Choroid plexus epithelial cell (primary cell): ENCODE data around the gene CSGALNACT2.

Source experiments
- DNase-seq: peaks from one replicate; pipeline ENCODE4 v3.0.0-alpha.2; 2010; ENCODE audit warnings: low read depth
- H3K4me3 ChIP-seq: 2 replicates; pipeline ENCODE4 v1.5.1; 2011; ENCODE audit warnings: low read depth, mild to moderate bottlenecking, control low read depth, low read length, moderate library complexity
- TF ChIP-seq, protein P1 (sequence below): conservative IDR thresholded peaks from 2 replicates; pipeline ENCODE4 v1.5.1; 2011; ENCODE audit warnings: low read depth, mild to moderate bottlenecking, control low read depth, inconsistent platforms, low read length, moderate library complexity

CSGALNACT2 gene

DNA sequence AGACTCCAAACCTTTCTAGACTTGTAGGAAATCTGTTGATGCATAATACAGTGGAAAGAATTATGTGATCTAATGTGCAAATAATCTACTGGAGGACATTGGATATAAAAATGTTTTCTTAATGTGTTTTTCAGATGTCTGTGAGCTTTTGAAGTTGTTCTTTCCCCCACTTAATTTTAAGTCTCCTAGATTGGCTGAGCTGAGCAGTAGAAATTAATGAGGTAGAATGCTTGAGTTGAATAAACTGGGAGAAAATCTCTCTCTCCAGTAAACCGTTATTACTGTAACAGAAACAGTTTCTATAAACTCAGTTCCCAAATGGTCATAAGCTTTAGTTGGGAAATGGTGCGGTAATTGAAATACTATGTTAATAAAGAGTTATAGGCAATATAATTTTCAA is 15.7 kb downstream of the CSGALNACT2 start:
- no peak for DNase-seq
- no peak overlapping the region for H3K4me3 ChIP-seq
- TF ChIP-seq, protein P1, sequence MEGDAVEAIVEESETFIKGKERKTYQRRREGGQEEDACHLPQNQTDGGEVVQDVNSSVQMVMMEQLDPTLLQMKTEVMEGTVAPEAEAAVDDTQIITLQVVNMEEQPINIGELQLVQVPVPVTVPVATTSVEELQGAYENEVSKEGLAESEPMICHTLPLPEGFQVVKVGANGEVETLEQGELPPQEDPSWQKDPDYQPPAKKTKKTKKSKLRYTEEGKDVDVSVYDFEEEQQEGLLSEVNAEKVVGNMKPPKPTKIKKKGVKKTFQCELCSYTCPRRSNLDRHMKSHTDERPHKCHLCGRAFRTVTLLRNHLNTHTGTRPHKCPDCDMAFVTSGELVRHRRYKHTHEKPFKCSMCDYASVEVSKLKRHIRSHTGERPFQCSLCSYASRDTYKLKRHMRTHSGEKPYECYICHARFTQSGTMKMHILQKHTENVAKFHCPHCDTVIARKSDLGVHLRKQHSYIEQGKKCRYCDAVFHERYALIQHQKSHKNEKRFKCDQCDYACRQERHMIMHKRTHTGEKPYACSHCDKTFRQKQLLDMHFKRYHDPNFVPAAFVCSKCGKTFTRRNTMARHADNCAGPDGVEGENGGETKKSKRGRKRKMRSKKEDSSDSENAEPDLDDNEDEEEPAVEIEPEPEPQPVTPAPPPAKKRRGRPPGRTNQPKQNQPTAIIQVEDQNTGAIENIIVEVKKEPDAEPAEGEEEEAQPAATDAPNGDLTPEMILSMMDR, result no peak

DNA sequence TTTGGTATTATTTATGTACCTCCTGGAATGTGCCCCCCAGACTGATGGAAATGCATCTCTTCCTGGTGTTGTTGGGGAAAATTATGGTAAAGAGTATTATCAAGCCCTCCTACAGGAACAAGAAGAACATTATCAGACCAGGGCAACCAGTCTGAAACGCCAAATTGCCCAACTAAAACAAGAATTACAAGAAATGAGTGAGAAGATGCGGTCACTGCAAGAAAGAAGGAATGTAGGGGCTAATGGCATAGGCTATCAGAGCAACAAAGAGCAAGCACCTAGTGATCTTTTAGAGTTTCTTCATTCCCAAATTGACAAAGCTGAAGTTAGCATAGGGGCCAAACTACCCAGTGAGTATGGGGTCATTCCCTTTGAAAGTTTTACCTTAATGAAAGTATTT is 17.0 kb downstream of the CSGALNACT2 start:
- H3K4me3 ChIP-seq, result no peak overlapping the region
- no peak for DNase-seq
- TF ChIP-seq, protein P1, result no peak

DNA sequence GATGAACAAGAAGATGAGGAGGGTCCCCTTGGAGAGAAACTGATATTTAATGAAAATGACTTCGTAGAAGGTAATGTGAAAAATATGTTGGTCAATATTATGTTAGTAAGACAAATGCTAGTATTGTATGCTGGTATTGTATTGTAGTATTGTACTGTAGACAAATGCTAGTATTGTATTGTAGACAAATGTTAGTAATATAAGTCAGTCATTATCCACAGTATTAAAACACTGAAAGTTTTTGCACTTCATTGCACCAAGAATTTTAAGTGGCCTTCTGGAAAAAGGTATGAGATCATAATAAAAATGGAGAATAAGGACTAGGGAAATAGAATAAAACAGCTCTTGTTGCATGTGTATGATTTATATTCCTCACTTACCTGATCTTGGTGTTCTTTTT is 17.5 kb downstream of the CSGALNACT2 start:
- no peak overlapping the region for H3K4me3 ChIP-seq
- TF ChIP-seq, protein P1, result no peak
- DNase-seq, result no peak

DNA sequence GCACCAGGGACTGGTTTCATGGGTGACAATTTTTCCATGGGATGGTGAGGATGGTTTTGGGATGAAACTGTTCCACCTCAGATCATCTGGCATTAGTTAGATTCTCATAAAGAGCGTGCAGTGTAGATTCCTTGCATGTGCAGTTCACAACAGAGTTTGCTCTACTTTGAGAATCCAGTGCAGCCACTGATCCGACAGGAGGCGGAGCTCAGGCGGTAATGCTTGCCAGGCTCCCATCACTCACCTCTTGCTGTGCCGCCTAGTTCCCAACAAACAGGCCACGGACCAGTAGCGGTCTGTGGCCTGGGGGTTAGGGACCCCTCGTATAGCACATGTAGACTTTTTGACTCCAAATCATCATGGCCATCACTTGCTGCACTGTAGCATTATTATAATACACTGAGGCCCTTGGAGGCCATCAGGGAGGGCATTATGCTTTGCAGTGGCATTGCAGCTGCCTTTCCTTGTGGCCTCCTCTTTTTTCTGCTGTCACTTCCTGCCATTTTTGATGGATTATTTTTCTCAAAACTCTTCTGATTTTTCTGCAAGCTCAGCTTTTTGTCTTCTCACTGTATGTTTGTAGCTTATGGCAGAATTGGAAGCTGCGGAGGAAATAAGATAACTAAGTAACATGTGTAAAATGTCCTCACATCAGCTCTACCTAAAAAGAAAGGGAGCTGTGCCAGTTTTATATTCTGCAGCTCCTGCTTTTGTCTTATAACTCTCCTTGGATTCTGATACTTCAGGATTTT is 18.5 kb downstream of the CSGALNACT2 start:
- no peak for DNase-seq
- TF ChIP-seq, protein P1, result no peak
- H3K4me3 ChIP-seq, result no peak overlapping the region

DNA sequence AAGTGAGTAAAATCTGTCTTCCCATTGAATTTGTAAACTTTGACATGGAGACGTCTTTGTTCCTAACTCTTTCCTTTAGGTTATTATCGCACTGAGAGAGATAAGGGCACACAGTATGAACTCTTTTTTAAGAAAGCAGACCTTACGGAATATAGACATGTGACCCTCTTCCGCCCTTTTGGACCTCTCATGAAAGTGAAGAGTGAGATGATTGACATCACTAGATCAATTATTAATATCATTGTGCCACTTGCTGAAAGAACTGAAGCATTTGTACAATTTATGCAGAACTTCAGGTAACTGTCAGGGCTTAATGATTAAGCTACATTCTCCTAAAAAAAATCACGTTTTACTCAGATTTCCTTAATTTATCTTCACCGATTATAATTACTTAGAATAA is 20.4 kb downstream of the CSGALNACT2 start:
- TF ChIP-seq, protein P1, result no peak
- no peak overlapping the region for H3K4me3 ChIP-seq
- no peak for DNase-seq

DNA sequence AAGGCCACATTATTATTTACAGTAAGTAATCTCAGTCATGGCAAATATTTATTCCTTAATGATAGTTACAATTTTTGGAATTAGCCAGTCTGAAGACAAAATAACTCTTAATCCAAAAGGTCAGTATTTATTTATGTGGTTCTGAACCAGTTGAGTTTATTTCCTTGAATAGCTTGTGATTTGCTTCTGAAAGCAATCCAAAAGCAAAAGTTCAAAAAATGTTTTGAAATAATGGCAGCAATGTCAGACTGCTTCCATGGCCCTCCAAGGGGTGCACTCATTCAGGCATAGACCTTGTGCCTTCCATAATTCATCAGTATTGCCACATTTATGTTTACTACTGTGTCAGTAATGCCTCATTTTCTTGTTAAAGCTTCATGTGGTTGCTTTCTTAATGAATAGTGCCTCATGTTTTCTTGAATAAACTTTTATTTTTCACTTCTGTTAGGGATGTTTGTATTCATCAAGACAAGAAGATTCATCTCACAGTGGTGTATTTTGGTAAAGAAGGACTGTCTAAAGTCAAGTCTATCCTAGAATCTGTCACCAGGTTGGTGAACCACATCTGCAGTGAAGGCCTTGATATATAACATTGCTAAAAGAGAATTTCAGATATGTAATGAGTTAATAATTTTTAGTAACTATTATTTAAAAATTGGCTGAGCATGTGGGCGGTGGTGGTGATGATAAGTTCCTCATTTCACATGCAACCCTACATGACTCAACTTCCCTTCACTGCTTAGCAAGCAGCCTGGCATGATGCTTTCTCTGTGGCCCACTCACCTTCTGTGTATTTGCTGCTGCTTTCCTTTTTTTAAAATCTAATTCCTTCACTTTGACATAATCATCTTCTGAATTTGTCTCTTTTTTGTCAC is 22.0 kb downstream of the CSGALNACT2 start:
- H3K4me3 ChIP-seq, result no peak overlapping the region
- TF ChIP-seq, protein P1, result no peak
- DNase-seq, result peak; percentile 71
